Anterior cingulate cortex (tissue), 58 donors: Measurements from ENCODE around the gene TBC1D22A.
A peak's percentile ranks its signal among the peaks of the same experiment; 100 is the strongest.

Source experiments
- DNase-seq, 58 donors: peaks; one replicate each; lab custom pipeline; 2025; lab: John Stamatoyannopoulos, UW

TBC1D22A gene

DNA sequence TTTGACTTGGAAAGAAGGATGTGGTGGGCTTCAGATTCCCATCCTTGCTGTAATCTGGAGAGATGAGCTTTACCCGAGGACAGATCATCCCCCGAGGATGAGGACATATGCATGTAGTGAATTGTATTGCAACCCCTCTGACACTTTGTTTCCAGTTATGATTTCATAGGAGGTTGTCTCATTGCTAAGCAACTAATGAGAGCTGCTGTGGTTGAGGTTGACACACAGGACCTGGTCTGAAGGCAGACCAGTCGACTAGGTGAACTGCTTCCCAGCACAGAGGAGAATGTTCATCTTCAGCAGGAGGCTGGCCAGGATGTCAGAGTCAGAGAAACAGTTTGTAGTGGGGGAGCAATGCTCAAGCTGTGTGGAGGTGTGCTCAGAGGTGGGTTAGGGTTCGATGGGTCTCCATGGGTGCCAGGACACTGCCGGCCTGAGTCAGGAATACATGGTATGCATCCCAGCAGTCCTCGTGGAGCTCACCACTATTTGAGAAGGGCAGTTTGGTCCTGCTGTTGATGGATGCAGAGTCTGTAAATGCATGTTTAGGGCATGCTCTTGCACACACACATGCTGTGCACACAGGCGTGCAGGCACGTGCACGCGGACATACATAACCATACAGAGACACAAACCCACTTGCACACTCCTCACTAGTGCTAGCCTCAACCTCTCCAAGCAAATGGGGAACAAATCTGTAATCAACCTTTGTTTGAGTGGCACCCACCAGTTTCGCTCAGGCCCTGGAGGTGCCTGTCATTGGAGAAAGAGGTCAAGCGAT lies 153.7 kb downstream of the TBC1D22A start:
- DNase-seq = no peak

GRCh38 chr22:46916886-46917770 lies 154.7 kb downstream of the TBC1D22A start:
- no peak for DNase-seq

GRCh38 chr22:46917771-46918101 lies 155.3 kb downstream of the TBC1D22A start:
- DNase-seq = no peak

- no peak for DNase-seq
Observed at GRCh38 chr22:46918197-46918596, 155.7 kb downstream of the TBC1D22A start.

- no peak for DNase-seq
Observed at GRCh38 chr22:46922037-46922436, 159.6 kb downstream of the TBC1D22A start.

DNA sequence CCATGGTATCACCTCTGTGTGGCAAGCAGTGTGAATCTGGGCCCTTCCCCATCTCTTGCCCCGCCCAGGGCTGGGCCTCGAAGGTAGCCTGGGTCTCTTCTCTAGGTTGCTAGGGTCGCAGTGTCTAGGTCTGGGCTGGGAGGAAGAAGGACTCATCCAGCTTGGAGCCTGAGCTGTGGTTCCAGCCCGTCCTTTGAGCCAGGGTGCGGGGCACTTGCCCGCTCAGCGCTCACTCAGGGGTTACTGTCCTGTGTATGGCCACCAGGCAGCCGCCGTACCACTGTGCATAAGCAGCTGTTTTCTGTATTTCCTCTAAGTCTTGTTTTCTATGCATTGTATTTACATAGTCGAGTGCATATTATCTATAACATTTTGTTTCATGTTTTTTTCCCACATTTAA lies 160.9 kb downstream of the TBC1D22A start:
- no peak for DNase-seq

DNA sequence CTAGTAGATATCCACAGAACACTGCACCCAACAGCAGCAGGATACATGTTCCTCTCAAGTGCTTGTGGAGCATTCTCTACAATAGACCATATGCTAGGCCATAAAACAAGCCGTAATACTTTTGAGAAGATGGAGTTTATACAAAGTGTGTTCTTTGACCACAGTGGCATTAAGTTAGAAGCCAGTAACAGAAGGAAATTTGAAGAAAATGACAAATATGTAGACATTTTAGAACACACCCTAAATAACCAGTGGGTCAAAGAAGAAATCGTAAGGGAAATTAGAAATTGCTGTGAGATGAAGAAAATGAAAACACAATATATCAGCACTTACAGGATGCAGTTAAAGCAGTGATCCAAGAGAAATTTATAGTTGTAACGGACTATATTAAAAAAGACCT lies 163.4 kb downstream of the TBC1D22A start:
- no peak for DNase-seq

- no peak for DNase-seq
Observed at GRCh38 chr22:46929046-46929709, 166.7 kb downstream of the TBC1D22A start.

GRCh38 chr22:46929710-46930204 lies 167.3 kb downstream of the TBC1D22A start:
- no peak for DNase-seq

DNA sequence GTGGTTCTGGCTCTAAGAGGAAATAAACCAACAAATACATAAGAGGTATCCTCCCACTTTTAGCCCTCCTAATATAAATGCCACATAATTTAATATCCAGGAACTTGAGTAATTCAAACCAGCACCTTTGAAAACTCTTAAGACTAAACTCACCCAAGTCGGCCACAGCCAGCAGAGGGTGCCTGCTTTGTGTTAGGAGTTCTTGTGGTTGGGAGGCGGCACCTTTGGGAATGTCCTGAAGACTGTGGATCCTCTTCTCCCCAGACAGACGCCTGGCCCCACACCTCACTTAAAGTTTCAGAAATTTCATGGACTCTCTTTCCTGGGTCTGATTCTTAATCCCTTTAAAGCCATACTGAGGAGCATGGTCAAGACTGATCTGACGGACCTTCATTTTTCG lies 169.0 kb downstream of the TBC1D22A start:
- DNase-seq = no peak

DNA sequence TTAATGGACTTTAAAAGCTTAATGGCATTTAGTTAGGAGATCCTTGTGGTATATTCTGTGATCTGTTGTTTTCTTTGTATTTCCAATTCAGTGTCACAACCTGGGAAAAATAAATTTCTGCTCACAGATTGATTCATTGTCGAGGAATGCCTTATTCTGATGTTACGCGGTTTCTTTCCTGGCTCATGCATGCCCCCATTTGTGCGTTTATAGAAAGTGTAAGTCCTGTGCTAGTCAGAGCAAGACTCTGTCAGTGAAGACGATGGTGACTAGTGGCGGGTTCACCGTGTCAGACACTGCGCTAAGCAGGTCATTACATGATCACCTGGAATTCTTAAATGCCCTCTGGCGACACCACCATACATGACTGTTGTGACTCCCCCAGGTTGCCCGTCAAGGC lies 169.4 kb downstream of the TBC1D22A start:
- DNase-seq = no peak

- DNase-seq = no peak
Observed at GRCh38 chr22:46933040-46933930, 170.8 kb downstream of the TBC1D22A start.

GRCh38 chr22:46934172-46934745 lies 171.8 kb downstream of the TBC1D22A start:
- DNase-seq = no peak

DNA sequence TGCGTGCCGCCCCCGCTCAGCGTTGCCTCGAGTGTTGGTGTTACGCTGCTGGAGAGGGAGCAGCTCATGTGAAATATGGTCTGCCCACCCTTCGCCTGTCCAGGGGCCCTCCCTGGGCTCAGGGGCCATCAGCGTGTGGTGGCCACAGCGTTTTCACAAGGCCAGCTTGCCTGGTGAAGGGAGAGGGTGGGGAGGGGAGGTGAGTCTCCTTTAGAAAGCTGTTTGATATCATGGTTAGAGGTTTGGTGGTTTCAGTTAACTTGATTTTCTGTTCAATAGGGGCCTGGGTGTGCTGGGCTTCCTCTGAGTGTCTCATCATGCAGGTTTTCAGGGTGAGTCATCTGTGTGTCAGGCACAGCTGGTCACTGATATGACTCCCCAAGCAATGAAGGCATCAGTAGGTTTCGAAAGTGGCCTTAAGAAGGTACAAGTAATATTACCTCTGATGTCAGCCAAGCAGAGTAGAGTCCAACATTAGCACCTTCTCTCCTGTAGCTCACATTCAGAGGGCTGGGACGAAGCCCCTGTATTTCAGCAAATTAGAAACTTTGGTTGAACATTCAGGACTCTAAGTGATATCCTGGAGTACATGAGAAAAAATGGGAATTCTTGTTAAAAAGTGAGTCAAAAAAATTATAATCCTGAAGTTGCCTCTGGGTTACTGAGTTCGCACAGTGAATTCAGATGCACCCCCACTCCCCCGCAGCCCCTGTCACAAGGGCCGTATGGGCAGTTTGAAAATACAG lies 172.5 kb downstream of the TBC1D22A start:
- DNase-seq = no peak

- peak in 1 of 58 donors; percentile 48 for DNase-seq
Observed at GRCh38 chr22:46935506-46936377, 173.3 kb downstream of the TBC1D22A start.

- peak in 7 of 58 donors; percentile 8 to 62 (median 21) for DNase-seq
Observed at GRCh38 chr22:46936378-46936903, 174.0 kb downstream of the TBC1D22A start.

- no peak for DNase-seq
Observed at GRCh38 chr22:46937185-46937584, 174.7 kb downstream of the TBC1D22A start.

GRCh38 chr22:46937939-46938338 lies 175.5 kb downstream of the TBC1D22A start:
- no peak for DNase-seq
